Stimulated activated memory B cell treated with anti-CD40 and anti-IgM and Interleukin-4, amounts not matched to agents 10 μg/mL and 1 μg/mL and 100 μg/mL, for 72 hours (primary cell): Measurements from ENCODE around the gene CHRNG.

ENCODE experiments used
- ATAC-seq: fragments of 150-1000 bp; cut with Tn5 transposase; 2 replicates; pipeline ENCODE4 v1.10.0; 2021
- H3K27ac Mint-ChIP-seq: one replicate; pipeline ENCODE4 v1.8.0; 2022; ENCODE audit warnings: mild to moderate bottlenecking, mixed read lengths
- H3K27me3 Mint-ChIP-seq: one replicate; pipeline ENCODE4 v1.8.0; 2022; ENCODE audit warnings: mixed read lengths
- H3K36me3 Mint-ChIP-seq: one replicate; pipeline ENCODE4 v1.8.0; 2022; ENCODE audit warnings: mixed read lengths
- H3K4me1 Mint-ChIP-seq: one replicate; pipeline ENCODE4 v1.8.0; 2022; ENCODE audit warnings: mixed read lengths
- H3K4me3 Mint-ChIP-seq: one replicate; pipeline ENCODE4 v1.8.0; 2022; ENCODE audit warnings: mild to moderate bottlenecking, moderate library complexity, mixed read lengths
- H3K9me3 Mint-ChIP-seq: one replicate; pipeline ENCODE4 v1.8.0; 2022; ENCODE audit warnings: mixed read lengths

The CHRNG gene

GRCh38 chr2:232539298-232540231 lies at the start of gene CHRNG:
Gene CHRNG (plus strand): TSS chr2:232539692. CDS start chr2:232539748, 56 bp downstream.
- ATAC-seq, result no peak
- Mint-ChIP-seq H3K27me3 (peaks cover 48% of the 10 kb centered on the region), H3K27ac (no peak within 1 kb of the TSS), H3K36me3 (peaks cover 10% of the 10 kb centered on the region), H3K4me1 (peaks cover 37% of the 10 kb centered on the region), H3K4me3 (no peak within 1 kb of the TSS), H3K9me3 (peaks cover 3% of the 10 kb centered on the region)

GRCh38 chr2:232490221-232491138 lies 49.0 kb upstream of the CHRNG start:
- Mint-ChIP-seq H3K4me1 (peaks cover 3% of the 10 kb centered on the region), H3K9me3 (no peaks in the 10 kb centered on the region), H3K4me3 (no peak overlapping the region), H3K36me3 (no peaks in the 10 kb centered on the region), H3K27me3 (peaks cover 58% of the 10 kb centered on the region), H3K27ac (no peak overlapping the region)
- ATAC-seq, result no peak

- no peak overlapping the region for H3K4me3 Mint-ChIP-seq
Observed at GRCh38 chr2:232491139-232491780, 48.2 kb upstream of the CHRNG start.

GRCh38 chr2:232492236-232492848 lies 47.1 kb upstream of the CHRNG start:
- no peak for ATAC-seq
- Mint-ChIP-seq H3K4me3 (no peak overlapping the region), H3K36me3 (no peaks in the 10 kb centered on the region), H3K27me3 (peaks cover 53% of the 10 kb centered on the region), H3K27ac (no peak overlapping the region), H3K4me1 (no peaks in the 10 kb centered on the region), H3K9me3 (no peaks in the 10 kb centered on the region)

More at GRCh38 chr2:232491139-232491780, 48.2 kb upstream of the CHRNG start:
- Mint-ChIP-seq H3K27ac (no peak overlapping the region), H3K36me3 (no peaks in the 10 kb centered on the region), H3K9me3 (no peaks in the 10 kb centered on the region), H3K4me1 (no peaks in the 10 kb centered on the region), H3K27me3 (peaks cover 53% of the 10 kb centered on the region)
- ATAC-seq, result no peak

- Mint-ChIP-seq H3K27ac (no peak overlapping the region), H3K27me3 (peaks cover 52% of the 10 kb centered on the region), H3K9me3 (no peaks in the 10 kb centered on the region), H3K4me1 (no peaks in the 10 kb centered on the region), H3K4me3 (no peak overlapping the region), H3K36me3 (no peaks in the 10 kb centered on the region)
- ATAC-seq, result no peak
Observed at GRCh38 chr2:232492963-232493700, 46.4 kb upstream of the CHRNG start.

- no peaks in the 10 kb centered on the region for H3K4me1 Mint-ChIP-seq
- no peak overlapping the region for H3K4me3 Mint-ChIP-seq
- ATAC-seq, result no peak
Observed at GRCh38 chr2:232493701-232494474, 45.6 kb upstream of the CHRNG start.

GRCh38 chr2:232494542-232494941 lies 45.0 kb upstream of the CHRNG start:
- Mint-ChIP-seq H3K27ac (no peak overlapping the region), H3K36me3 (no peaks in the 10 kb centered on the region), H3K9me3 (no peaks in the 10 kb centered on the region), H3K4me1 (no peaks in the 10 kb centered on the region), H3K27me3 (peaks cover 52% of the 10 kb centered on the region), H3K4me3 (no peak overlapping the region)
- ATAC-seq, result no peak

More at GRCh38 chr2:232493701-232494474, 45.6 kb upstream of the CHRNG start:
- H3K27me3 Mint-ChIP-seq, result peaks cover 52% of the 10 kb centered on the region
- no peaks in the 10 kb centered on the region for H3K9me3 Mint-ChIP-seq
- H3K27ac Mint-ChIP-seq, result no peak overlapping the region
- H3K36me3 Mint-ChIP-seq, result no peaks in the 10 kb centered on the region

GRCh38 chr2:232495292-232495691 lies 44.2 kb upstream of the CHRNG start:
- Mint-ChIP-seq H3K27me3 (peaks cover 52% of the 10 kb centered on the region), H3K4me3 (no peak overlapping the region)
- no peak for ATAC-seq

GRCh38 chr2:232496501-232497270 lies 42.8 kb upstream of the CHRNG start:
- H3K9me3 Mint-ChIP-seq, result no peaks in the 10 kb centered on the region
- H3K4me1 Mint-ChIP-seq, result no peaks in the 10 kb centered on the region
- no peak for ATAC-seq
- no peaks in the 10 kb centered on the region for H3K36me3 Mint-ChIP-seq
- no peak overlapping the region for H3K27ac Mint-ChIP-seq
- no peak overlapping the region for H3K4me3 Mint-ChIP-seq
- H3K27me3 Mint-ChIP-seq, result peaks cover 41% of the 10 kb centered on the region

More at GRCh38 chr2:232495292-232495691, 44.2 kb upstream of the CHRNG start:
- Mint-ChIP-seq H3K36me3 (no peaks in the 10 kb centered on the region), H3K4me1 (no peaks in the 10 kb centered on the region), H3K9me3 (no peaks in the 10 kb centered on the region), H3K27ac (no peak overlapping the region)

GRCh38 chr2:232497348-232497747 lies 42.1 kb upstream of the CHRNG start:
- Mint-ChIP-seq H3K4me3 (no peak overlapping the region), H3K4me1 (peaks cover 3% of the 10 kb centered on the region), H3K27ac (no peak overlapping the region), H3K36me3 (no peaks in the 10 kb centered on the region), H3K9me3 (no peaks in the 10 kb centered on the region), H3K27me3 (peaks cover 43% of the 10 kb centered on the region)
- no peak for ATAC-seq

- ATAC-seq, result no peak
- H3K9me3 Mint-ChIP-seq, result no peaks in the 10 kb centered on the region
- H3K4me1 Mint-ChIP-seq, result peaks cover 9% of the 10 kb centered on the region
- no peak overlapping the region for H3K4me3 Mint-ChIP-seq
- H3K27me3 Mint-ChIP-seq, result peaks cover 41% of the 10 kb centered on the region
- no peak overlapping the region for H3K27ac Mint-ChIP-seq
- H3K36me3 Mint-ChIP-seq, result no peaks in the 10 kb centered on the region
Observed at GRCh38 chr2:232498452-232498851, 41.0 kb upstream of the CHRNG start.

- Mint-ChIP-seq H3K9me3 (no peaks in the 10 kb centered on the region), H3K4me3 (no peak overlapping the region), H3K27ac (no peak overlapping the region), H3K36me3 (no peaks in the 10 kb centered on the region), H3K27me3 (peaks cover 70% of the 10 kb centered on the region), H3K4me1 (peaks cover 15% of the 10 kb centered on the region)
- ATAC-seq, result no peak
Observed at GRCh38 chr2:232501331-232501771, 38.1 kb upstream of the CHRNG start.
